D341Med (cell line): ENCODE data around the gene VWCE.

Experiments
- DNase-seq: peaks from one replicate; pipeline ENCODE4 v3.0.0; 2012; ENCODE audit warnings: low spot score

The VWCE gene, protein sequence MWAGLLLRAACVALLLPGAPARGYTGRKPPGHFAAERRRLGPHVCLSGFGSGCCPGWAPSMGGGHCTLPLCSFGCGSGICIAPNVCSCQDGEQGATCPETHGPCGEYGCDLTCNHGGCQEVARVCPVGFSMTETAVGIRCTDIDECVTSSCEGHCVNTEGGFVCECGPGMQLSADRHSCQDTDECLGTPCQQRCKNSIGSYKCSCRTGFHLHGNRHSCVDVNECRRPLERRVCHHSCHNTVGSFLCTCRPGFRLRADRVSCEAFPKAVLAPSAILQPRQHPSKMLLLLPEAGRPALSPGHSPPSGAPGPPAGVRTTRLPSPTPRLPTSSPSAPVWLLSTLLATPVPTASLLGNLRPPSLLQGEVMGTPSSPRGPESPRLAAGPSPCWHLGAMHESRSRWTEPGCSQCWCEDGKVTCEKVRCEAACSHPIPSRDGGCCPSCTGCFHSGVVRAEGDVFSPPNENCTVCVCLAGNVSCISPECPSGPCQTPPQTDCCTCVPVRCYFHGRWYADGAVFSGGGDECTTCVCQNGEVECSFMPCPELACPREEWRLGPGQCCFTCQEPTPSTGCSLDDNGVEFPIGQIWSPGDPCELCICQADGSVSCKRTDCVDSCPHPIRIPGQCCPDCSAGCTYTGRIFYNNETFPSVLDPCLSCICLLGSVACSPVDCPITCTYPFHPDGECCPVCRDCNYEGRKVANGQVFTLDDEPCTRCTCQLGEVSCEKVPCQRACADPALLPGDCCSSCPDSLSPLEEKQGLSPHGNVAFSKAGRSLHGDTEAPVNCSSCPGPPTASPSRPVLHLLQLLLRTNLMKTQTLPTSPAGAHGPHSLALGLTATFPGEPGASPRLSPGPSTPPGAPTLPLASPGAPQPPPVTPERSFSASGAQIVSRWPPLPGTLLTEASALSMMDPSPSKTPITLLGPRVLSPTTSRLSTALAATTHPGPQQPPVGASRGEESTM

GRCh38 chr11:61294717-61295595 is at the start of gene VWCE:
TSS of gene VWCE (minus strand) at chr11:61295316. CDS start at chr11:61295037, 279 bp downstream.
- DNase-seq = peak; percentile 92

DNA sequence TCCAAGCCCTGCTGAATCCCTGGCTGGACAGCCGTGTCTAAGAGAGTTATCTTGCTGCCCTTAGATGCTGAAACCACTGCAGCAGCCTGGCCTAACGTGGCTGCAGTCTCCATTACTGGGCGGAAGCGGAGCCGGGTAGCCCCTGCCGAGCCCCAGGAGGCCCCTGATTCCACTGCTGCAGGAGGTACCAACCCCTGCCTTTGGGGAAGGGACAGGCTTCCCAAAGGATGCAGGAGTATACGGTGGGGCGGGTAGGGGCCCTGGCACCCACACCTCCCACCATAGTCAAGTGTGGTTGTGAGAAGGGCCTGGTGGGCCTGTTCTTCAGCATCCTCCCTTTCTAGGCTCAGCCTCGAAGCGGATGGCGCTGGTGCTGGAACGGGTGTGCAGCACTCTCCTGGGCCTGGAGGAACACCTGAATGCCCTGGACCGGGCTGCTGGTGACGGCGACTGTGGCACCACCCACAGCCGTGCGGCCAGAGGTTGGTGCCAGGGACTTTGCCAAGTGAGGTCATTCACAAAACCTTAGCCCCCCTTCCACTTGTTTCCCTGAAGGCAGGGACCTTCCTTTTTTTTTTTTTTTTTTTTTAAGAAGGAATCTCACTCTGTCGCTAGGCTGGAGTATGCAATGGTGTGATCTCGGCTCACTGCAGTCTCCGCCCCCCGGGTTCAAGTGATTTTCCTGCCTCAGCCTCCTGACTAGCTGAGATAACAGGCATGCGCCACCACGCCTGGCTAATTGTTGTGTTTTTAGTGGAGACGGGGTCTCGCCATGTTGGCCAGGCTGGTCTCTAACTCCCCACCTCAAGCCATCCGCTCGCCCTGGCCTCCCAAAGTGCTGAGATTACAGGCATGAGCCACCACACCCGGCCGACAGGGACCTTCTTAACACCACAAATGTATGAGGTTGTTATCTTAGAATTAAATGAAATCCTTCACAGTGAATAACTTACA is 49.0 kb upstream of the VWCE start:
- no peak for DNase-seq

DNA sequence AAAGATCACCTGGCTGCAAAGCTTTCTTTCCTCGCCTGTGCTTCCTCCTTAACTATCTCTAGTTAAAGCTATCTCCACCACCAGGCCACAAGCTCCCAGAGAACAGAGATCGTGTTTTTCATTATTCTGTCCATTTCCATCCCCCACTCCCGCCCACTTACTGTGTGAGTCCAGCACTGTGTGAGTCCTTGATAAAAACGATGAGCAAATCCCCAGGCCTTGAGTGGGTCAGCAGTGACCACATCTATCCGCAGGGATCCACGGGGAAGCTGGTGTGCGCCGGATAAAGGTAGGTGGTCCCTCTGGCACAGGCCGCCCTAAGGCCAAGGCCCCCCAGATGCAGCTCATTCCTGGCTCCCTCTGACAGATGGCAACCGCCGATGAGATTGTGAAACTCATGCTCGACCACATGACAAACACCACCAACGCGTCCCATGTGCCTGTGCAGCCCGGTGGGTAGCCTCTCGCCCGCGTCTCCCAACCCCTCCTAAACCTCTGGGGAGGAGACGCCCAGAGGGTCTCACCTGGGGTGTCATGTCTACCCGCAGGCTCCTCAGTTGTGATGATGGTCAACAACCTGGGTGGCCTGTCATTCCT is 47.2 kb upstream of the VWCE start:
- DNase-seq = no peak

DNA sequence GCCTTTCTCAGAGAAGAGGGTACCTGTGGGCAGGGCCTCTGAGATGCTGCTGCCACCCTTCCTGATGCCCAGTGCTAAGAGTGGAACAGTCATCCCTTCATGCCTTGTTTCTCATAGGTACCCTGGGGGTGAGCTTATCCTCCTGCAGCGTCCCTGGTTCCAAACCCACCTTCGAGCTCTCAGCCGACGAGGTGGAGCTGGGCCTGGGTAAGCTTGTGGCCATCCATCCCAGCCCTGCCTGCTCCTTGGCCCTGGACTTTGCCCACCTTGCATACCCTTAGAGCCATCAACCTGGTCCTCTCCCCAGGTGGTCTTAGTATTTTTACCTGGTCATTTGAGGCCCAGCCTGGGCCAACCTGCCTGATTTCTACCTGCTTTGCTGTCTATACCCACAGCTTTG is 46.6 kb upstream of the VWCE start:
- no peak for DNase-seq

DNA sequence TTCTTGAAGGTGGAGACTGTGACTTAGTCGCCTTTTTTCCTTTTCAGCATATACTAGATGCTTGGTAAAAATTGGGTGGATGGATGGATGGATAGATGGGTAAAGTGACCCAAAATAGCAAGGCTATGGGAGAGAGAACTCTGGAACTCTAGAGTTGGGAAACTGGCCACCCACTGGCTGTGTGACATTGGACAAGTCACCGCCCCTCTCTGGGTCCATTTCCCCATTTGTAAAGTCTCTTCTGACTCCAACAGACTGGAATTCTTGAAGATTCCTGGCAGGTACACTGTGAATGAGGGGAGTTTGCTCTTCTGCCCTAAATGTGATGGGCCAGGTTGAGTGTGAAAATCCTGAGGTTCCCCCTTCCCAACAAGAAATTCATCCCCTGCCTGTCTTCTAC is 45.9 kb upstream of the VWCE start:
- DNase-seq = no peak

GRCh38 chr11:61339490-61339878 is 44.4 kb upstream of the VWCE start:
- DNase-seq = no peak

- no peak for DNase-seq
Measured at GRCh38 chr11:61338783-61339489, 43.8 kb upstream of the VWCE start.

DNA sequence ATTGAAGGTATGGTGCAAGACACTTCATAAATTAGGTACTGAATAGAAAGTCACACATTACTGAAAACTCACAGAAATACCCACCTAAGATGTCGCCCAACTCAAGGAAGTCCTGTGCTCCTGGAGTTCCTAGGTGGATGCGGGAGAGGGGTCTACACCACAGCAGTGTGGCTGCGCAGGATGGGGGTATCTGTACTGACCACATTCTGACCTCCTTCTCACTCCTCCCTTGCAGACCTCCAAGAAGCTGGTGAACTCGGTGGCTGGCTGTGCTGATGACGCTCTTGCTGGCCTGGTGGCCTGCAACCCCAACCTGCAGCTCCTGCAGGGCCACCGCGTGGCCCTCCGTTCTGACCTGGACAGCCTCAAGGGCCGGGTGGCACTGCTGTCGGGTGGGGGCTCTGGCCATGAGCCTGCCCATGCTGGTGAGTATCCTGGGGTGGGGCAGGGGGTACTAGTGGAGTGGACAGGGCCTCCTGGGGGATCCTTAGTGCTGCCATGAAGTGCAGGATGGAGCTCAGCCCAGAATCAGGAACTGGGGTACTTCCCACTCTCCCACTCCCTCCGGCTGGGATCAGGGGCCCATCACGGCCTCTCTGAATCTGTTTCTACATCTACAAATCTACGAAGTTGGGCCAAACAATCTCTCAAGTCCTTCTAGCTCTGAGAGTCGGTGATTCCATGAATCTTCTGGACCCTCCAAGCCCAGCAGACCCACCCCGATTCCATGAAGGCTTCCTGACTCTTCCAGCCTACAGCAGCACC is 42.8 kb upstream of the VWCE start:
- no peak for DNase-seq

- DNase-seq = peak; percentile 90
Measured at GRCh38 chr11:61336171-61336935, 41.2 kb upstream of the VWCE start.

DNA sequence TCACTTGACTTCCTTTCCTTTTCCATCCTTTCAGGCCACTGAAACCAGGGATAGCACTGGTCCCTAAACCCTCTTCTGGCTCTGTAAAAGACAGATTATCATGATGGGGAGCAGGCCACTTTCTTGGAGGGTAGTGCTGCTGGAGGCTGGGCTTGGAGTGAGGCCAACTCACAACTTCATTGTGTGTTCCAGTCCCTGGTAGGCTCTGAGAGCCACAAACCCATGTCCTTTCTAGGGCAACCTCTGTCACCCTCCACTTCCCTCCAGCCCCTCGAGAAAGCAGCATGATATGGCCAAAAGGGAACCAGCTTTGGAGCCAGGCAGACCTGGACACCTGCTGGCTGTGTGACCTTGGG is 40.2 kb upstream of the VWCE start:
- DNase-seq = no peak

DNA sequence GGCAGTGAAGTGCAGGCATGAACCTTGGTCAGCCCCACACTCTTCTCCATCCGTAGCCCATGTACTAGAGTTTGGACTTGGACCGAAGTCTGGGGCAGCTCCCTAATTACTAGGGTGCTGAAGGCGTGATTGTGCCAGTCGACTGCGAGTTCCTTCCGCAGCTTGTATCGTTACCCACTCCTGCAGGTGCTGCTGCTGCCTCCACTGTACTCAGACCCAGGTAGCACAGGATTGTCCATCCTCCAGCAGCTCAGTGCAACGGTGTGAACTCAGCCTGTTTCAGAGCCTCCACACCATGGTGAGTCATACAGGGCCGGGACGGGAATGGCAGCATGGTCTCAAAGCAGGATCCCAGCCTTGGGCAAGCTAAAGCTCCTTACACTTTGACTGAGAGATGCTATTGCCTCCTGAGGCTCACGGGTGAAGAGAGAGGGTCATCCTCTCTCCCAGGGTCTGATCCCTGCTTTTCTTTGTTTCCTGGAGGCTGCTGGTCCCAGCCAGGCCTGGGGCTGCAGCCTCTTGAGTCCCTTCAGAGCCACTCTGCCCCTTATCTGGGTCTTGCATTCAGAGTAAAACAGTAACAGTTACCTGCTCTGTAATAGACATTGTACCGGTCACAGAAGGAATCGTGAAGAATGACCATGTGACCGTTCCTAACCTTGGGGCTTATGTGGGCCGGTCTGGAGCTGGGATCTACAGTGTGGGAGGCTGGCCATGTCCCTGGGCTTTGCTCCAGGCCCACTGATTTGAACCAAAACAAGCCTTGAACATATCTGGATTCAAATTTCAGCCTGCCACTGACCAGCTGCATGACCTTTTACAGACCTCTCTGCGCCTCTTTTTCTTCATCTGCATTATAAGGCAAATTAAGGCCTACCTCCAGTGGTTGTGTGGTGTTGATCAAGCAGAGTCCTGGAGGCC is 39.6 kb upstream of the VWCE start:
- no peak for DNase-seq

GRCh38 chr11:61333550-61334433 is 38.7 kb upstream of the VWCE start:
- DNase-seq = no peak

- peak; percentile 97 for DNase-seq
Measured at GRCh38 chr11:61332797-61333549, 37.9 kb upstream of the VWCE start, which contains the start of the genes DDB1 and TKFC. TSS of gene DDB1 (minus strand) at chr11:61333105. CDS start at chr11:61332968, 137 bp downstream. TSS of gene TKFC (plus strand) at chr11:61333228. CDS start at chr11:61334729, 1,501 bp downstream.

- peak; percentile 46 for DNase-seq
Measured at GRCh38 chr11:61332281-61332796, 37.2 kb upstream of the VWCE start.

DNA sequence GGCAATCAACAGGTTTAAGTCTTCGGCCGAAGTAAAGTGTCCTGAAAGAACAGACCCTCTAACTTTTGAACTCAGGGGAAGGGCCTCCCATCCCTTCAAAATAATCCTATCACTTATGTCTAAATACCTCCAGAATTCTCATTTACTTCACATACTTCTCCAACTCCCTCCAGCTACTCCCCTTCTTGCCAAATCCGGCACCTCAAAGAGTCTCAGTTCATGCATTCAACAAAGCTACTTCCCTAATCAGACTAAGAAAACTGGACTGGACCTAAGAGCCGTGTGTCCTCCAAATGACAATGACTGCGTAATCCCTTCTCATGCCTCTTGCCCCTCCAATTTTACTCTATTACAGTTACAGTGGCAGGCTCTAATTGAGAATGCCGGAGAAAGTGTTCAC is 36.5 kb upstream of the VWCE start:
- no peak for DNase-seq
